Measurements from ENCODE around the gene NDUFAF8.

- TF ChIP-seq MEIS1 (CRISPR knock-in tag; IDR thresholded peaks at IDR 0.05; ENCODE audit: borderline replicate concordance) = no peak
- TF ChIP-seq ZNF274 (IDR thresholded peaks at IDR 0.05; ENCODE audit: low read length) = no peak
- TF ChIP-seq ZNF274 (tag by site-specific recombination; IDR thresholded peaks at IDR 0.05; ENCODE audit: borderline replicate concordance) = no peak
- no peak for TF ChIP-seq IKZF3 (tag by site-specific recombination; IDR thresholded peaks at IDR 0.05)
- TF ChIP-seq PBX3 (CRISPR knock-in tag; IDR thresholded peaks at IDR 0.05) = no peak
- no peak for TF ChIP-seq ZNF302 (tag by site-specific recombination; IDR thresholded peaks at IDR 0.05; ENCODE audit: low read depth)
- TF ChIP-seq ATF2 (tag by site-specific recombination; IDR thresholded peaks at IDR 0.05; ENCODE audit: low read depth) = no peak
- TF ChIP-seq CTCF (tag by site-specific recombination; IDR thresholded peaks at IDR 0.05) = no peak
- no peak for TF ChIP-seq YY1 (tag by site-specific recombination; IDR thresholded peaks at IDR 0.05)
- TF ChIP-seq ZNF792 (tag by site-specific recombination; IDR thresholded peaks at IDR 0.05) = no peak
- no peak for TF ChIP-seq BCL11A (tag by site-specific recombination; IDR thresholded peaks at IDR 0.05; ENCODE audit: low read depth)
- no peak for TF ChIP-seq ZNF645 (tag by site-specific recombination; IDR thresholded peaks at IDR 0.05)
- no peak for TF ChIP-seq ZNF23 (tag by site-specific recombination; IDR thresholded peaks at IDR 0.05; ENCODE audit: borderline replicate concordance)
- no peak for TF ChIP-seq ZNF140 (tag by site-specific recombination; IDR thresholded peaks at IDR 0.05)
- no peak for TF ChIP-seq ZNF10 (tag by site-specific recombination; IDR thresholded peaks at IDR 0.05)
These were observed 21.5 kb downstream of the NDUFAF8 start for GRCh38 chr17:81260641-81261040.

Measured in HEK293 (cell line).